H1 (cell line): Measurements from ENCODE around the gene KDR. TPM values are rescaled to one million over a fixed set of nuclear protein-coding genes. Genes with fewer than 3 reads are reported as not detected.

Experiments
- CTCF ChIA-PET: fragments of 300-600 bp; sonication (Branson Sonifier 250); formaldehyde crosslinking; loops from one replicate; lab custom pipeline; 2021; ENCODE audit not compliant: partially characterized antibody; lab: Charles Lee
- POLR2A ChIA-PET: fragments of 300-600 bp; sonication (Branson Sonifier 250); formaldehyde crosslinking; loops from one replicate; lab custom pipeline; 2021; ENCODE audit warnings: inconsistent platforms; ENCODE audit not compliant: partially characterized antibody; lab: Charles Lee
- DNase-seq, 2 experiments: peaks; one replicate each; pipeline versions ENCODE4 v3.0.0 to v3.0.0-alpha.2; 2010 to 2022; ENCODE audit warnings: low spot score in 2 of 2, low read depth in 1 of 2, mixed read lengths in 1 of 2
- FAIRE-seq: peaks from 2 replicates; lab custom pipeline; 2011; peaks lifted over from hg19 to GRCh38; lab: Jason Lieb, UNC
- H2AFZ ChIP-seq: 2 replicates; pipeline ENCODE4 v1.8.1; 2012; ENCODE audit warnings: low read length, inconsistent platforms
- H2AK5ac ChIP-seq: 2 replicates; pipeline ENCODE4 v1.6.1; 2013; ENCODE audit warnings: low read depth, low read length
- H2BK120ac ChIP-seq: replicated peaks from 2 replicates; pipeline ENCODE3; 2013; ENCODE audit warnings: low read depth, low read length, inconsistent platforms
- H2BK12ac ChIP-seq: 2 replicates; pipeline ENCODE4 v1.6.1; 2013; ENCODE audit warnings: low read depth, low read length
- H2BK15ac ChIP-seq: 2 replicates; pipeline ENCODE4 v1.6.1; 2013; ENCODE audit warnings: low read length
- H2BK20ac ChIP-seq: 2 replicates; pipeline ENCODE4 v1.6.1; 2013; ENCODE audit warnings: low read length
- H2BK5ac ChIP-seq: 2 replicates; pipeline ENCODE4 v1.6.1; 2013; ENCODE audit warnings: low read depth, low read length
- H3K14ac ChIP-seq: 2 replicates; pipeline ENCODE4 v1.6.1; 2013; ENCODE audit warnings: inconsistent platforms; ENCODE audit not compliant: insufficient read length
- H3K18ac ChIP-seq: 2 replicates; pipeline ENCODE4 v1.6.1; 2013; ENCODE audit warnings: low read length; ENCODE audit errors: extremely low read depth
- H3K23ac ChIP-seq: 2 replicates; pipeline ENCODE4 v1.6.1; 2013; ENCODE audit warnings: inconsistent platforms; ENCODE audit not compliant: insufficient read length
- H3K23me2 ChIP-seq: 2 replicates; pipeline ENCODE4 v1.6.1; 2013; ENCODE audit warnings: low read depth, low read length
- H3K27ac ChIP-seq: 2 replicates; pipeline ENCODE4 v1.6.1; 2011; ENCODE audit warnings: low read depth, low read length, inconsistent platforms
- H3K27me3 ChIP-seq, 4 experiments: replicated peaks in 1 of 4; 1 replicate in 1 of 4; 2 replicates in 3 of 4; pipeline versions ENCODE4 v1.6.1 to v1.8.1; 2011 to 2013; ENCODE audit warnings: low read length in 3 of 4, mild to moderate bottlenecking in 3 of 4, inconsistent platforms in 2 of 4, mixed read lengths in 2 of 4, moderate library complexity in 1 of 4; ENCODE audit not compliant: control insufficient read depth in 3 of 4, insufficient read depth in 3 of 4; ENCODE audit errors: extremely low read depth in 1 of 4
- H3K36me3 ChIP-seq, 4 experiments: 2 replicates each; pipeline versions ENCODE4 v1.6.1 to v1.8.1; 2011 to 2013; ENCODE audit warnings: mild to moderate bottlenecking in 4 of 4, low read length in 3 of 4, moderate library complexity in 2 of 4, control low read depth in 1 of 4, inconsistent platforms in 1 of 4; ENCODE audit not compliant: insufficient read depth in 4 of 4, control insufficient read depth in 2 of 4
- H3K4ac ChIP-seq: replicated peaks from 2 replicates; pipeline ENCODE3; 2013; ENCODE audit warnings: low read length, low read depth, mixed read lengths, inconsistent platforms; ENCODE audit not compliant: insufficient read length
- H3K4me1 ChIP-seq, 4 experiments: replicated peaks in 1 of 4; 1 replicate in 1 of 4; 2 replicates in 3 of 4; pipeline versions ENCODE4 v1.6.1 to v1.8.1; 2011 to 2013; ENCODE audit warnings: low read length in 3 of 4, inconsistent platforms in 2 of 4, mixed read lengths in 1 of 4; ENCODE audit not compliant: insufficient read depth in 4 of 4, control insufficient read depth in 3 of 4
- H3K4me2 ChIP-seq, 2 experiments: 2 replicates each; pipeline versions ENCODE4 v1.6.1 to v1.8.1; 2011 to 2013; ENCODE audit warnings: low read depth in 2 of 2, low read length in 2 of 2, control low read depth in 1 of 2, inconsistent platforms in 1 of 2, mild to moderate bottlenecking in 1 of 2; ENCODE audit not compliant: insufficient read depth in 1 of 2
- H3K4me3 ChIP-seq, 4 experiments: fragments of 200-600, 300-600 bp in 1 of 4; sonication (generic), shearing (Covaris generic), sonication (Bioruptor Twin) in 1 of 4; 2 replicates each; pipeline versions ENCODE4 v1.5.1 to v1.8.1; 2011 to 2016; ENCODE audit warnings: low read length in 4 of 4, low read depth in 3 of 4, control low read depth in 2 of 4, inconsistent platforms in 2 of 4, mild to moderate bottlenecking in 2 of 4, mixed read lengths in 1 of 4, moderate library complexity in 1 of 4; ENCODE audit not compliant: insufficient read depth in 2 of 4; ENCODE audit errors: extremely low read depth in 1 of 4
- H3K56ac ChIP-seq: replicated peaks from 2 replicates; pipeline ENCODE3; 2013; ENCODE audit warnings: low read depth, mild to moderate bottlenecking, mixed read lengths, low read length, inconsistent platforms; ENCODE audit not compliant: insufficient read length
- H3K79me1 ChIP-seq: 2 replicates; pipeline ENCODE4 v1.6.1; 2013; ENCODE audit warnings: low read depth, low read length, control low read depth
- H3K79me2 ChIP-seq, 2 experiments: 2 replicates each; pipeline versions ENCODE4 v1.6.1 to v1.8.1; 2012 to 2013; ENCODE audit warnings: low read length in 2 of 2, mild to moderate bottlenecking in 2 of 2, inconsistent platforms in 1 of 2; ENCODE audit not compliant: insufficient read depth in 2 of 2, control insufficient read depth in 1 of 2
- H3K9ac ChIP-seq, 4 experiments: replicated peaks in 1 of 4; 1 replicate in 1 of 4; 2 replicates in 3 of 4; pipeline versions ENCODE4 v1.6.1 to v1.8.1; 2011 to 2013; ENCODE audit warnings: low read depth in 3 of 4, low read length in 3 of 4, control low read depth in 2 of 4, mild to moderate bottlenecking in 2 of 4, moderate library complexity in 2 of 4, inconsistent platforms in 1 of 4; ENCODE audit errors: extremely low read depth in 1 of 4
- H3K9me3 ChIP-seq, 2 experiments: 2 replicates each; pipeline versions ENCODE4 v1.6.1 to v1.8.1; 2012 to 2013; ENCODE audit warnings: mild to moderate bottlenecking in 2 of 2, moderate library complexity in 2 of 2, control low read depth in 1 of 2, inconsistent platforms in 1 of 2, low read depth in 1 of 2, low read length in 1 of 2, mixed read lengths in 1 of 2; ENCODE audit not compliant: insufficient read depth in 2 of 2
- H4K20me1 ChIP-seq, 2 experiments: replicated peaks in 1 of 2; 2 replicates each; pipeline versions ENCODE3 to v1.8.1; 2011 to 2013; ENCODE audit warnings: inconsistent platforms in 2 of 2, low read length in 2 of 2, mild to moderate bottlenecking in 1 of 2; ENCODE audit not compliant: insufficient read depth in 2 of 2, control insufficient read depth in 1 of 2
- H4K5ac ChIP-seq: 2 replicates; pipeline ENCODE4 v1.6.1; 2013; ENCODE audit warnings: low read length, low read depth, mixed read lengths, inconsistent platforms; ENCODE audit not compliant: insufficient read length
- H4K8ac ChIP-seq: 2 replicates; pipeline ENCODE4 v1.8.0; 2013; ENCODE audit warnings: mild to moderate bottlenecking, moderate library complexity, low read length, inconsistent platforms; ENCODE audit not compliant: insufficient read depth; ENCODE audit errors: extremely low read depth
- H4K91ac ChIP-seq: replicated peaks from 2 replicates; pipeline ENCODE3; 2013; ENCODE audit warnings: low read length, mixed read lengths, inconsistent platforms; ENCODE audit not compliant: insufficient read length
- BACH1 ChIP-seq: IDR thresholded peaks from 2 replicates; pipeline ENCODE4 v1.6.1; 2012; ENCODE audit warnings: low read length, improper control_type of control experiment
- FOSL1 ChIP-seq: IDR thresholded peaks from 2 replicates; pipeline ENCODE4 v1.6.1; 2011; ENCODE audit warnings: mild to moderate bottlenecking, low read depth, low read length, moderate library complexity; ENCODE audit not compliant: insufficient read depth
- NANOG ChIP-seq: IDR thresholded peaks from 2 replicates; pipeline ENCODE4 v1.6.1; 2011; ENCODE audit warnings: low read length, low read depth, mild to moderate bottlenecking, inconsistent platforms; ENCODE audit not compliant: insufficient read depth, poor library complexity, severe bottlenecking
- PHF8 ChIP-seq: fragments of 200-600 bp; sonication (generic); conservative IDR thresholded peaks from 2 replicates; pipeline ENCODE4 v1.7.1; 2012; ENCODE audit warnings: low read depth, mild to moderate bottlenecking, inconsistent platforms, low read length, moderate library complexity
- SIX5 ChIP-seq: IDR thresholded peaks from 2 replicates; pipeline ENCODE4 v1.6.1; 2011; ENCODE audit warnings: mild to moderate bottlenecking, low read depth, low read length
- WGBS, 2 experiments: shearing (Covaris generic) in 1 of 2; methylation state at CpG; one replicate each; pipeline versions ENCODE4 v1.1.6 to v1.1.7; 2013 to 2015; ENCODE audit warnings: low lambda C conversion rate in 2 of 2, mixed read lengths in 2 of 2, inconsistent platforms in 1 of 2, low coverage in 1 of 2, missing lambda C conversion rate in 1 of 2; ENCODE audit not compliant: insufficient replicate concordance in 2 of 2, insufficient coverage in 1 of 2, insufficient read length in 1 of 2; ENCODE audit errors: extremely low coverage in 1 of 2, missing lambda C conversion rate in 1 of 2; 5-methylcytosine and 5-hydroxymethylcytosine counted together
- polyA plus RNA-seq, 7 experiments: library from polyadenylated mRNA; depleted of rRNA in 3 of 7; stranded (reverse) in 5 of 7; unstranded in 2 of 7; fragments of >200 nt in 5 of 7; fragments of 200-250 nt in 2 of 7; gene quantifications; 1 replicate in 5 of 7; 2 replicates in 1 of 7; 4 replicates in 1 of 7; pipeline versions ENCODE4 v1.2.1 to v1.2.3, GENCODE V29; 2011 to 2013; ENCODE audit warnings: missing spikeins in 2 of 7, mixed read lengths in 2 of 7
- total RNA-seq: library from RNA; stranded (reverse); fragmentation: NEBNext Ultra II Directional; extraction: Animal tissue kit (Norgen Biotek cat#: 25700); gene quantifications from 2 replicates; pipeline ENCODE4 v1.2.1, GENCODE V29; 2021

KDR gene
- total and polyA plus RNA-seq, 2 of the 8 experiments (the other 6 are each of a cell fraction or from before 2014, with no cell fraction given): 69.3 to 106 TPM

GRCh38 chr4:55066018-55066417, 59.4 kb downstream of the KDR start:
- H3K79me1 ChIP-seq: no peaks in the 10 kb centered on the region
- H4K8ac ChIP-seq: no peak overlapping the region
- H3K4me2 ChIP-seq: no peak overlapping the region
- H2AK5ac ChIP-seq: no peak overlapping the region
- H3K27ac ChIP-seq: no peak overlapping the region
- H2BK5ac ChIP-seq: no peak overlapping the region
- no peak overlapping the region for H2BK120ac ChIP-seq
- H3K9me3 ChIP-seq: no peaks in the 10 kb centered on the region
- no peaks in the 10 kb centered on the region for H3K23me2 ChIP-seq
- no peak overlapping the region for H3K4me3 ChIP-seq
- H3K4me1 ChIP-seq: no peaks in the 10 kb centered on the region
- no peaks in the 10 kb centered on the region for H4K20me1 ChIP-seq
- H2BK20ac ChIP-seq: no peak overlapping the region
- H3K27me3 ChIP-seq: no peaks in the 10 kb centered on the region
- no peak overlapping the region for H3K18ac ChIP-seq
- H3K14ac ChIP-seq: no peak overlapping the region
- H2BK15ac ChIP-seq: no peak overlapping the region
- TF ChIP-seq PHF8 (no peak), FOSL1 (no peak), BACH1 (no peak), SIX5 (no peak), NANOG (no peak)
- H3K4ac ChIP-seq: no peak overlapping the region
- H2AFZ ChIP-seq: no peak overlapping the region
- no peaks in the 10 kb centered on the region for H3K36me3 ChIP-seq
- CTCF ChIA-PET: interaction anchor here (0.7 to 3.0 kb wide), 7 partner anchors 12 to 210 kb away, joined by 3 to 8 read pairs (median 3); no protein-coding TSS in a partner anchor
- H3K56ac ChIP-seq: no peak overlapping the region
- DNase-seq (no peak), FAIRE-seq (no peak)
- H3K9ac ChIP-seq: no peak overlapping the region
- no peaks in the 10 kb centered on the region for H3K79me2 ChIP-seq
- WGBS, 2 experiments: 91% methylated on average over 6 of the region's 6 CpGs; no CpG with 5 or more reads in 1 of the 2 experiments
- H2BK12ac ChIP-seq: no peak overlapping the region
- no peak overlapping the region for H4K91ac ChIP-seq
- POLR2A ChIA-PET: interaction anchor here (0.7 to 1.2 kb wide), 3 partner anchors 9 to 29 kb away, joined by 3 to 4 read pairs (median 3); no protein-coding TSS in a partner anchor
- no peak overlapping the region for H3K23ac ChIP-seq
- H4K5ac ChIP-seq: no peak overlapping the region
